ENCODE data around the gene GTF2A1. TPM values are rescaled to one million over a fixed set of nuclear protein-coding genes. Genes with fewer than 3 reads are reported as not detected.
A peak's percentile ranks its signal among the peaks of the same experiment; 100 is the strongest.

GTF2A1 gene
- 1 to 10 TPM; 3.8 to 6.2 TPM for polyA plus RNA-seq

DNA sequence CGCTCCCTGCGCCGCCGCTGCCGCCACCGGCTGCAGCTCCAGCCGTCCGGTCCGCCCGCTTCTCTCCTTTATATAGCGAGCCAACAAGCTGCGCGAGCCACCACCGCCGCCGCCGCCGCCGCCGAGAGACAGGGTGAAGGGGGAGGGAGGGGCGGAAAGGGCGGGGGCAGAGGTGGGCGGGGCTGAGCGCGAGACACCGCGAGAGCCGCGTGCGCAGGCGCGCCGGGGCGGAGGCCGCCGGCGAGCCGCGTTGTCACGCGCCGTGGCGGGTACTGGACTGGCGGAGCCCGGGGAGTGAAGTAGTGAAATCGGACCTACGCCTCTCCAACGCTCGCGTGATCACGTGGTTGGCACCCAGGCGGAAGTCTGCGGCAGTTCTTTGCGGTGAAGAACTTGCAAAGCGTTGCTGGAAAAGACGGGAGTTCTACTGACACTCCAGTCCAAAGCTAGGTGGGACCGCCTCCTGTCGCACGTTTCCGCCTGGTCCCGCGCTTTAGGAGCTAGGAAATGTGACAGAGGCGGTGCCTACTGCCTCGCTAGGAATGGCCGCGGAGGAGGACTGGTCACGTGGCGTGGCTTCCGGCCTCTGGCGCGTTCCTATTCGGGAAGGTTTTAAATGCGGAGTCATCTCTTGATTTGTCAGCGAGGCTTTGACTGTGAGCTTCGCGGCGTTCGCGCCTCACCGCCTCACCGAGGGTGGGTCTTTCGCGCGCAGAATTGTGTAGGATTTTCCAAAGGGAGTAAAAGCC lies at the start of gene GTF2A1:
TSS of gene GTF2A1 (minus strand) at position 130 of the 749 bp plus-strand sequence. CDS start 441 bp downstream, outside the sequence.
- 0% methylated on average over 64 to 84 of the region's 84 CpGs for WGBS, 2 donors
- no peaks in the 10 kb centered on the region for H3K27me3 ChIP-seq (ENCODE audit: control insufficient read depth in 1 of 2, insufficient read depth in 2 of 2, low read length in 2 of 2)
- H3K4me1 ChIP-seq (ENCODE audit: control insufficient read depth in 2 of 2, insufficient read depth in 2 of 2, low read length in 1 of 2): no peaks in the 10 kb centered on the region
- no peaks in the 10 kb centered on the region for H3K36me3 ChIP-seq (ENCODE audit: control insufficient read depth in 2 of 2, insufficient read depth in 2 of 2, low read length in 1 of 2)
- peak within 1 kb of the TSS; percentile 73 to 90 for H3K4me3 ChIP-seq (ENCODE audit: low read depth in 1 of 2, low read length in 2 of 2)
- H3K27ac ChIP-seq (ENCODE audit: low read depth in 2 of 2, low read length in 1 of 2): peak within 1 kb of the TSS; percentile 97 to 100
- no peaks in the 10 kb centered on the region for H3K9me3 ChIP-seq (ENCODE audit: control insufficient read depth in 2 of 2, insufficient read depth in 1 of 2, low read depth in 1 of 2, low read length in 1 of 2)

- WGBS, 2 donors: 73 to 75% methylated on average over 3 of the region's 3 CpGs
- no peak overlapping the region for H3K27ac ChIP-seq (ENCODE audit: low read depth in 2 of 2, low read length in 1 of 2)
Observed at GRCh38 chr14:81269979-81270375, 49.2 kb upstream of the GTF2A1 start.

GRCh38 chr14:81269100-81269978 lies 48.6 kb upstream of the GTF2A1 start:
- Histone ChIP-seq H3K36me3 (ENCODE audit: control insufficient read depth in 2 of 2, insufficient read depth in 2 of 2, low read length in 1 of 2) (no peaks in the 10 kb centered on the region), H3K9me3 (ENCODE audit: control insufficient read depth in 2 of 2, insufficient read depth in 1 of 2, low read depth in 1 of 2, low read length in 1 of 2) (no peaks in the 10 kb centered on the region), H3K27me3 (ENCODE audit: control insufficient read depth in 1 of 2, insufficient read depth in 2 of 2, low read length in 2 of 2) (no peaks in the 10 kb centered on the region), H3K4me3 (ENCODE audit: low read depth in 1 of 2, low read length in 2 of 2) (no peak overlapping the region), H3K4me1 (ENCODE audit: control insufficient read depth in 2 of 2, insufficient read depth in 2 of 2, low read length in 1 of 2) (peaks cover 3 to 5% of the 10 kb centered on the region in 2 donors), H3K27ac (ENCODE audit: low read depth in 2 of 2, low read length in 1 of 2) (no peak overlapping the region)
- WGBS, 2 donors: 37 to 43% methylated on average over 7 of the region's 7 CpGs

More at GRCh38 chr14:81269979-81270375, 49.2 kb upstream of the GTF2A1 start:
- H3K4me3 ChIP-seq (ENCODE audit: low read depth in 1 of 2, low read length in 2 of 2): no peak overlapping the region
- peaks cover 3 to 5% of the 10 kb centered on the region in 2 donors for H3K4me1 ChIP-seq (ENCODE audit: control insufficient read depth in 2 of 2, insufficient read depth in 2 of 2, low read length in 1 of 2)
- H3K9me3 ChIP-seq (ENCODE audit: control insufficient read depth in 2 of 2, insufficient read depth in 1 of 2, low read depth in 1 of 2, low read length in 1 of 2): no peaks in the 10 kb centered on the region
- no peaks in the 10 kb centered on the region for H3K27me3 ChIP-seq (ENCODE audit: control insufficient read depth in 1 of 2, insufficient read depth in 2 of 2, low read length in 2 of 2)
- no peaks in the 10 kb centered on the region for H3K36me3 ChIP-seq (ENCODE audit: control insufficient read depth in 2 of 2, insufficient read depth in 2 of 2, low read length in 1 of 2)

- H3K4me3 ChIP-seq (ENCODE audit: low read depth in 1 of 2, low read length in 2 of 2): no peak overlapping the region
- no peaks in the 10 kb centered on the region for H3K27me3 ChIP-seq (ENCODE audit: control insufficient read depth in 1 of 2, insufficient read depth in 2 of 2, low read length in 2 of 2)
- no peaks in the 10 kb centered on the region for H3K36me3 ChIP-seq (ENCODE audit: control insufficient read depth in 2 of 2, insufficient read depth in 2 of 2, low read length in 1 of 2)
- no peaks in the 10 kb centered on the region for H3K9me3 ChIP-seq (ENCODE audit: control insufficient read depth in 2 of 2, insufficient read depth in 1 of 2, low read depth in 1 of 2, low read length in 1 of 2)
- no peaks in the 10 kb centered on the region for H3K4me1 ChIP-seq (ENCODE audit: control insufficient read depth in 2 of 2, insufficient read depth in 2 of 2, low read length in 1 of 2)
- WGBS, 2 donors: 42 to 47% methylated on average over 3 of the region's 3 CpGs
- H3K27ac ChIP-seq (ENCODE audit: low read depth in 2 of 2, low read length in 1 of 2): no peak overlapping the region
Observed at GRCh38 chr14:81268016-81268416, 47.3 kb upstream of the GTF2A1 start.

DNA sequence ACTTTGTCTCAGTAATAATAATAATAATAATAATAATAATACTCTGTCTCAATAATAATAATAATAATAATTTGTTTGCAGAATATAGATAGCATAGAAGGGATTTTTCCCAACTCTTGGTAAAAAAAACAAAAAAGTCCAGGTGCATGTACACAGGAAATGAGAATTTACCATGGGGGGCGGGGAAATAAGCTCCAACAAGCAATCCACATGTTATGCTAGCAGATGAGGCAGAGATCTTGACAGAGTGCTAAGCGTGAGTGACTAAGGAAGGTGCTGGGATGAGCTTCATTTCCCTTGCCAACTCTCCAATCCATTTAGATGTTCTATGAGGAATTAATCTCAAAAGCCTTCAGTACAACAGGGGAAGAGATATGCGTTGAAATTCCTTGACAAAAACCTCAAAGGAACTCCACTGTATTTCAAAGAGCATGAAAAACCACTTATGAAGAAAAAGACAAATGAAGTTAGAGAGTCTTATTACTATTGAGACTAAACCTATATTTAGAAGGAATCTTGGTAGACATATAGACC lies 44.9 kb upstream of the GTF2A1 start:
- Histone ChIP-seq H3K9me3 (ENCODE audit: control insufficient read depth in 2 of 2, insufficient read depth in 1 of 2, low read depth in 1 of 2, low read length in 1 of 2) (no peaks in the 10 kb centered on the region), H3K4me3 (ENCODE audit: low read depth in 1 of 2, low read length in 2 of 2) (no peak overlapping the region), H3K4me1 (ENCODE audit: control insufficient read depth in 2 of 2, insufficient read depth in 2 of 2, low read length in 1 of 2) (no peaks in the 10 kb centered on the region), H3K27ac (ENCODE audit: low read depth in 2 of 2, low read length in 1 of 2) (no peak overlapping the region), H3K36me3 (ENCODE audit: control insufficient read depth in 2 of 2, insufficient read depth in 2 of 2, low read length in 1 of 2) (no peaks in the 10 kb centered on the region), H3K27me3 (ENCODE audit: control insufficient read depth in 1 of 2, insufficient read depth in 2 of 2, low read length in 2 of 2) (no peaks in the 10 kb centered on the region)
- WGBS, 2 donors: 72 to 79% methylated on average over 3 of the region's 3 CpGs

DNA sequence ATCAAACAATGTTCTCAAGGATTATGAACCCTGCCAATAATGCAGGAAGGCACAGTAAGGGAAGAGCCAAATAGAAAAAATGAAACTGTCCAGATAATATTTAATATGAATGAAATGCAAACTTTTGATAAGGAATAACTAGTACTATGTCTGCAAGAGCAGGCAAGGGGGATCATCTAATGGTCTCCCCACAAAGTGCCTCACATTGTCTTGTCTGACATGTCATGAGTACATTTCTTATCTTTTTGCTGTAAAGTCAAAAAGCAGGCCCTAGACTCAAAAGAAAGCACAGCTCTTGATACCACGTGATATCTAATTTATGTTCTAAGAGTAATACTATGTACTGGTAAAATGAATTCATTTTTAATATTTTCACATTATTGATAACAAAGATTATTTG lies 43.9 kb upstream of the GTF2A1 start:
- Histone ChIP-seq H3K9me3 (ENCODE audit: control insufficient read depth in 2 of 2, insufficient read depth in 1 of 2, low read depth in 1 of 2, low read length in 1 of 2) (no peaks in the 10 kb centered on the region), H3K27me3 (ENCODE audit: control insufficient read depth in 1 of 2, insufficient read depth in 2 of 2, low read length in 2 of 2) (no peaks in the 10 kb centered on the region), H3K27ac (ENCODE audit: low read depth in 2 of 2, low read length in 1 of 2) (no peak overlapping the region), H3K36me3 (ENCODE audit: control insufficient read depth in 2 of 2, insufficient read depth in 2 of 2, low read length in 1 of 2) (no peaks in the 10 kb centered on the region), H3K4me3 (ENCODE audit: low read depth in 1 of 2, low read length in 2 of 2) (no peak overlapping the region), H3K4me1 (ENCODE audit: control insufficient read depth in 2 of 2, insufficient read depth in 2 of 2, low read length in 1 of 2) (no peaks in the 10 kb centered on the region)
- 90% methylated on average over 1 of the region's 1 CpG for WGBS, 2 donors

- Histone ChIP-seq H3K27ac (ENCODE audit: low read depth in 2 of 2, low read length in 1 of 2) (no peak overlapping the region), H3K9me3 (ENCODE audit: control insufficient read depth in 2 of 2, insufficient read depth in 1 of 2, low read depth in 1 of 2, low read length in 1 of 2) (no peaks in the 10 kb centered on the region), H3K4me1 (ENCODE audit: control insufficient read depth in 2 of 2, insufficient read depth in 2 of 2, low read length in 1 of 2) (no peaks in the 10 kb centered on the region), H3K4me3 (ENCODE audit: low read depth in 1 of 2, low read length in 2 of 2) (no peak overlapping the region), H3K27me3 (ENCODE audit: control insufficient read depth in 1 of 2, insufficient read depth in 2 of 2, low read length in 2 of 2) (no peaks in the 10 kb centered on the region), H3K36me3 (ENCODE audit: control insufficient read depth in 2 of 2, insufficient read depth in 2 of 2, low read length in 1 of 2) (no peaks in the 10 kb centered on the region)
- WGBS, 2 donors: 79 to 87% methylated on average over 4 of the region's 4 CpGs
Observed at GRCh38 chr14:81263777-81264410, 43.1 kb upstream of the GTF2A1 start.

GRCh38 chr14:81261176-81261575 lies 40.4 kb upstream of the GTF2A1 start:
- no peaks in the 10 kb centered on the region for H3K27me3 ChIP-seq (ENCODE audit: control insufficient read depth in 1 of 2, insufficient read depth in 2 of 2, low read length in 2 of 2)
- no peak overlapping the region for H3K27ac ChIP-seq (ENCODE audit: low read depth in 2 of 2, low read length in 1 of 2)
- 68 to 71% methylated on average over 3 of the region's 3 CpGs for WGBS, 2 donors
- H3K4me1 ChIP-seq (ENCODE audit: control insufficient read depth in 2 of 2, insufficient read depth in 2 of 2, low read length in 1 of 2): no peaks in the 10 kb centered on the region
- H3K9me3 ChIP-seq (ENCODE audit: control insufficient read depth in 2 of 2, insufficient read depth in 1 of 2, low read depth in 1 of 2, low read length in 1 of 2): no peaks in the 10 kb centered on the region
- H3K4me3 ChIP-seq (ENCODE audit: low read depth in 1 of 2, low read length in 2 of 2): no peak overlapping the region
- H3K36me3 ChIP-seq (ENCODE audit: control insufficient read depth in 2 of 2, insufficient read depth in 2 of 2, low read length in 1 of 2): no peaks in the 10 kb centered on the region

DNA sequence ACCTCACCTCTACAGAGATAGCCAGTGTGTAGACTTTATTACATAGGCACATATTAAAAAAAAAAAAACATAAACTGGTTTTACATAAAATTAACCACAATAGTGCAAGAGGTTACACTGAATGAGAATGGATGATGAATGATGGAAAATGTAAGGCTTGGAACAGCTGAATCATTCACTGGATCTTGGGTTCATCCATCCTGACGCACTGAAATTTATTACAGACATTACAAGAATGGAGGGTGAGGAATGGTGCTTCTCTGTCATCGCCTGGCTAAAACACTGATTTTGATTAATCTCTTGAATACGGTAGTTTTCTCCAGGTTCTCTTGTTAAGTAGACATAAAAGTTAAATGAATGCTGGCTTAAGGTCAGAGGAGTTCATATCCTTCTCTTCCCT lies 40.0 kb upstream of the GTF2A1 start:
- Histone ChIP-seq H3K27ac (ENCODE audit: low read depth in 2 of 2, low read length in 1 of 2) (no peak overlapping the region), H3K27me3 (ENCODE audit: control insufficient read depth in 1 of 2, insufficient read depth in 2 of 2, low read length in 2 of 2) (no peaks in the 10 kb centered on the region), H3K9me3 (ENCODE audit: control insufficient read depth in 2 of 2, insufficient read depth in 1 of 2, low read depth in 1 of 2, low read length in 1 of 2) (no peaks in the 10 kb centered on the region), H3K4me1 (ENCODE audit: control insufficient read depth in 2 of 2, insufficient read depth in 2 of 2, low read length in 1 of 2) (no peaks in the 10 kb centered on the region), H3K36me3 (ENCODE audit: control insufficient read depth in 2 of 2, insufficient read depth in 2 of 2, low read length in 1 of 2) (no peaks in the 10 kb centered on the region), H3K4me3 (ENCODE audit: low read depth in 1 of 2, low read length in 2 of 2) (no peak overlapping the region)
- 90% methylated on average over 3 of the region's 3 CpGs for WGBS, 2 donors
